GM11168 (cell line): ENCODE results near the gene HCK.

Source experiments
- in situ Hi-C: fragments of 300-500 bp; cut with MboI; formaldehyde crosslinking; loops from one replicate; pipeline ENCODE4 v1.12.0; 2022; ENCODE audit warnings: low sequenced_read_pairs; ENCODE audit not compliant: unreplicated experiment

Gene HCK

GRCh38 chr20:32052090-32052777, at the start of gene HCK:
Gene HCK (plus strand): TSS chr20:32052242.
- in situ Hi-C loops, result no loop called here

- in situ Hi-C loops, result no loop called here
Measured at GRCh38 chr20:32003325-32003724, 48.7 kb upstream of the HCK start.

- in situ Hi-C loops, result no loop called here
Measured at GRCh38 chr20:32004963-32005362, 47.1 kb upstream of the HCK start.

GRCh38 chr20:32006053-32006452, 46.0 kb upstream of the HCK start:
- in situ Hi-C loops, result no loop called here

GRCh38 chr20:32006841-32007786, 44.9 kb upstream of the HCK start:
- in situ Hi-C loops, result no loop called here

GRCh38 chr20:32007787-32008616, 44.0 kb upstream of the HCK start:
- in situ Hi-C loops, result no loop called here

- in situ Hi-C loops, result no loop called here
Measured at GRCh38 chr20:32009564-32009963, 42.5 kb upstream of the HCK start.

GRCh38 chr20:32010101-32010500, 41.9 kb upstream of the HCK start, which contains the start of gene CCM2L:
Gene CCM2L (plus strand): TSS chr20:32010438. CDS start chr20:32010455, 17 bp downstream.
- in situ Hi-C loops, result no loop called here

GRCh38 chr20:32010666-32011065, 41.4 kb upstream of the HCK start:
- in situ Hi-C loops, result no loop called here

GRCh38 chr20:32012159-32012688, 39.8 kb upstream of the HCK start:
- in situ Hi-C loops, result no loop called here

GRCh38 chr20:32013326-32013725, 38.7 kb upstream of the HCK start:
- in situ Hi-C loops, result no loop called here

- in situ Hi-C loops, result no loop called here
Measured at GRCh38 chr20:32017711-32018251, 34.3 kb upstream of the HCK start.

GRCh38 chr20:32018269-32019155, 33.5 kb upstream of the HCK start:
- in situ Hi-C loops, result no loop called here

- in situ Hi-C loops, result no loop called here
Measured at GRCh38 chr20:32019156-32019510, 32.9 kb upstream of the HCK start.

GRCh38 chr20:32019563-32020463, 32.2 kb upstream of the HCK start:
- in situ Hi-C loops, result loop anchor here (10.0 kb wide), 1 partner anchor 75 kb away; no protein-coding TSS in a partner anchor

- in situ Hi-C loops, result loop anchor here (10.0 kb wide), 1 partner anchor 74 kb away; no protein-coding TSS in a partner anchor
Measured at GRCh38 chr20:32021091-32021490, 31.0 kb upstream of the HCK start.

GRCh38 chr20:32024683-32025295, 27.3 kb upstream of the HCK start:
- in situ Hi-C loops, result loop anchor here (10.0 kb wide), 1 partner anchor 70 kb away; no protein-coding TSS in a partner anchor
